ENCODE results near the gene PCDHB5.
A peak's percentile ranks its signal among the peaks of the same experiment; 100 is the strongest.
"Not testable (repeated sequence)": the region's sequence is repeated elsewhere in the genome, so short reads cannot be mapped to it uniquely, and the experiment has no call there.

Gene PCDHB5

GRCh38 chr5:141135030-141135717 is at the start of gene PCDHB5:
TSS of gene PCDHB5 (plus strand) at chr5:141135206. CDS start at chr5:141135435, 229 bp downstream.
- no peak for DNase-seq

- DNase-seq, result no peak
Measured at GRCh38 chr5:141094481-141095262, 40.3 kb upstream of the PCDHB5 start, which contains the start of gene PCDHB2. TSS of gene PCDHB2 (plus strand) at chr5:141094615. CDS start at chr5:141094791, 176 bp downstream.

DNA sequence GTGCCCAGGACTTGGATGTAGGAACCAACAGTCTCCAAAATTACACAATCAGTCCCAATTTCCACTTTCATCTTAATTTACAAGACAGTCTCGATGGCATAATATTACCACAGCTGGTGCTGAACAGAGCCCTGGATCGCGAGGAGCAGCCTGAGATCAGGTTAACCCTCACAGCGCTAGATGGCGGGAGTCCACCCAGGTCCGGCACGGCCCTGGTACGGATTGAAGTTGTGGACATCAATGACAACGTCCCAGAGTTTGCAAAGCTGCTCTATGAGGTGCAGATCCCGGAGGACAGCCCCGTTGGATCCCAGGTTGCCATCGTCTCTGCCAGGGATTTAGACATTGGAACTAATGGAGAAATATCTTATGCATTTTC is 39.8 kb upstream of the PCDHB5 start:
- DNase-seq, result no peak

DNA sequence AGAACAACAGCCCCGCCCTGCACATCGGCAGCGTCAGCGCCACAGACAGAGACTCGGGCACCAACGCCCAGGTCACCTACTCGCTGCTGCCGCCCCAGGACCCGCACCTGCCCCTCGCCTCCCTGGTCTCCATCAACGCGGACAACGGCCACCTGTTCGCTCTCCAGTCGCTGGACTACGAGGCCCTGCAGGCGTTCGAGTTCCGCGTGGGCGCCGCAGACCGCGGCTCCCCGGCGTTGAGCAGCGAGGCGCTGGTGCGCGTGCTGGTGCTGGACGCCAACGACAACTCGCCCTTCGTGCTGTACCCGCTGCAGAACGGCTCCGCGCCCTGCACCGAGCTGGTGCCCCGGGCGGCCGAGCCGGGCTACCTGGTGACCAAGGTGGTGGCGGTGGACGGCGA is 38.8 kb upstream of the PCDHB5 start:
- not testable (repeated sequence) for DNase-seq

- not testable (repeated sequence) for DNase-seq
Measured at GRCh38 chr5:141096586-141096985, 38.4 kb upstream of the PCDHB5 start.

DNA sequence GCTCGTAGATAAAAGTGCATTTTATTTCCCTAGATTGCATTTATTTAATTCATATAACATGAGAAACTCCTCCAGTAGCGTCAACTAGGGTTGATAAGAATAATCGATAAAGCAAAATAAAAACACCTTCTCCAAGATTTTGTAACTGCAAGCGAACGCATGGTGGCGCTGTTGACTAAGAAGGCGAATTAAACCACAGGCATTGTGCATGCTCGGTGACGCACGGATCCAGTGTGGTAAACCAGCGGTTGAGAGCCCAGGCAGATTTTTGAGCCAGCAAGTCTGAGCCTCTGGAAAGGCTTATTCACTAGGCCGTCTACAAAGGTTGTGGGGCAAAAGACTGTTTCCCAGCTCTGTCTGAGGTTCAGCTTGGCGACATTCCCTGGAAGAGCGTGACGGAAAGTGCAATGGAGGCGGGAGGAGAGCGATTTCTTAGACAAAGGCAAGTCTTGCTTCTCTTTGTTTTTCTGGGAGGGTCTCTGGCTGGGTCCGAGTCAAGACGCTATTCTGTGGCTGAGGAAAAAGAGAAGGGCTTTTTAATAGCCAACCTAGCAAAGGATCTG is 34.7 kb upstream of the PCDHB5 start, which contains the start of gene PCDHB3:
PCDHB3 (plus strand) TSS at position 231 of the 563 bp plus-strand sequence; CDS start at position 408, 177 bp downstream.
- peak in 1 of 2 donors; percentile 9 for DNase-seq

- no peak for DNase-seq
Measured at GRCh38 chr5:141101059-141101458, 33.9 kb upstream of the PCDHB5 start.

DNA sequence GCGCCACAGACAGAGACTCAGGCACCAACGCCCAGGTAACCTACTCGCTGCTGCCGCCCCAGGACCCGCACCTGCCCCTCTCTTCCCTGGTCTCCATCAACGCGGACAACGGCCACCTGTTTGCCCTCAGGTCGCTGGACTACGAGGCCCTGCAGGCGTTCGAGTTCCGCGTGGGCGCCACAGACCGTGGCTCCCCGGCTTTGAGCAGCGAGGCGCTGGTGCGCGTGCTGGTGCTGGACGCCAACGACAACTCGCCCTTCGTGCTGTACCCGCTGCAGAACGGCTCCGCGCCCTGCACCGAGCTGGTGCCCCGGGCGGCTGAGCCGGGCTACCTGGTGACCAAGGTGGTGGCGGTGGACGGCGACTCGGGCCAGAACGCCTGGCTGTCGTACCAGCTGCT is 32.9 kb upstream of the PCDHB5 start:
- DNase-seq, result not testable (repeated sequence)

- not testable (repeated sequence) for DNase-seq
Measured at GRCh38 chr5:141102471-141102870, 32.5 kb upstream of the PCDHB5 start.

DNA sequence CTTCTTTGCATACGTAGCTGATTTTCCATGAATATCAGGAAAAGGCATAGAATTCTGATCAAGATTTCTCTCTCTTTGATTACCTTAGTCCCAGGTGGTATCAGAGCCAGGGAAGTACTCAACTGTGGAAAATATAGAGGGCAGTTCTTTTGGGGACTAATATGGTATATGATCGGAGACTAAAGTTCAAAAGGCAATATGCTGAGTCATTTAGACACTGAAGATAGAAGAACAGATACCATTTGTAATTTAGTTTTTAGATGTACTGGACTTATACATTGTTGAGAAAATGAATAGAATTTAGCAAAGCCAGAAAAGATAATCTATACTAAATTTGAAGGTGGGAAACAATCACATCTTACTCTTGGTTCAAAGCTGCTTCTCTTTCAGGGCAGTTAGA is 29.7 kb upstream of the PCDHB5 start:
- DNase-seq, result no peak

DNA sequence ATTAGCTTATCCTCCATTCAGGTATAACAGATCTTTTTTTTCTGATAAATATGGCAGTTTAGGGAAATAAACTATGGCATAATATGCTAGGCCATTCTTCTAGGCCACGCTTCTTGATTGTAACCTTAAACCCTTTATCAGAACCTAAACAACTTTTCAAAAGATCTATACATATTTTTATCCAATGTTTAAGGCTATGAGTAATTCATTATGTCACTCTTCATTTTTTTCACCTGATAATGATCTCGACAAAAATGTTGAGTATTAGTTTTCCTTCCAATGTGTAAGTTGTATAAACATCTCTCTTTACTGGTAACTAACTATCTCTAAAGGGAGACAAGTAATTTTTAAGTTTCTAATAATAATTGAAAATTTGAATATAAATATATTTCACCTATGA is 15.8 kb upstream of the PCDHB5 start:
- no peak for DNase-seq

DNA sequence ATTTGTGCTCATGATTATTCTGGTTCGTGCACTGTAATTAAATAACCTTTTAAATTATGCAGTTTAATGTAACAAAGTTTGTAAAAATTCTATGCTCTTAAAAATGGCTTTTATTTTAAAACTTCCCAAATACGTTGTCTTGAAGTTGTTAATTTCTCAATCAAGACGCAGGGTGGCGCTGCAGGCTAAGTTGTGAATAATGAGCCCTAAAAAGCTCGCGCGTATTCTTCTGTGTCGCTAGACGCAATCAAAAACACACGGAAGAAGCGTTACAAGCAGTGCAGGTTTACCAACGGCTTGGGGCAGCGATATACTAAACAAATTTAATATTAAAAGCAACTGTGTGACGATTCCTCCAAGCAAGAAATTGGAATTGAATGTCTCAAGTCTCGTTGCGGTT is 13.4 kb upstream of the PCDHB5 start, which contains the start of gene PCDHB4:
PCDHB4 (plus strand) TSS at position 256 of the 400 bp plus-strand sequence. CDS start 181 bp downstream, outside the sequence.
- DNase-seq, result no peak

GRCh38 chr5:141121985-141122384 is 13.0 kb upstream of the PCDHB5 start:
- no peak for DNase-seq

DNA sequence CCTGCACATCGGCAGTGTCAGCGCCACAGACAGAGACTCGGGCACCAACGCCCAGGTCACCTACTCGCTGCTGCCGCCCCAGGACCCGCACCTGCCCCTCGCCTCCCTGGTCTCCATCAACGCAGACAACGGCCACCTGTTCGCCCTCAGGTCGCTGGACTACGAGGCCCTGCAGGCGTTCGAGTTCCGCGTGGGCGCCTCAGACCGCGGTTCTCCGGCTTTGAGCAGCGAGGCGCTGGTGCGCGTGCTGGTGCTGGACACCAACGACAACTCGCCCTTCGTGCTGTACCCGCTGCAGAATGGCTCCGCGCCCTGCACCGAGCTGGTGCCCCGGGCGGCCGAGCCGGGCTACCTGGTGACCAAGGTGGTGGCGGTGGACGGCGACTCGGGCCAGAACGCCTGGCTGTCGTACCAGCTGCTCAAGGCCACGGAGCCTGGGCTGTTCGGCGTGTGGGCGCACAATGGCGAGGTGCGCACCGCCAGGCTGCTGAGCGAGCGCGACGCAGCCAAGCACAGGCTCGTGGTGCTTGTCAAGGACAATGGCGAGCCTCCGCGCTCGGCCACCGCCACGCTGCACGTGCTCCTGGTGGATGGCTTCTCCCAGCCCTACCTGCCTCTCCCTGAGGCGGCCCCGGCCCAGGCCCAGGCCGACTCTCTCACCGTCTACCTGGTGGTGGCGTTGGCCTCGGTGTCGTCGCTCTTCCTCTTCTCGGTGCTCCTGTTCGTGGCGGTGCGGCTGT is 11.4 kb upstream of the PCDHB5 start:
- DNase-seq, result not testable (repeated sequence)

GRCh38 chr5:141127305-141127704 is 7.7 kb upstream of the PCDHB5 start:
- no peak for DNase-seq

DNA sequence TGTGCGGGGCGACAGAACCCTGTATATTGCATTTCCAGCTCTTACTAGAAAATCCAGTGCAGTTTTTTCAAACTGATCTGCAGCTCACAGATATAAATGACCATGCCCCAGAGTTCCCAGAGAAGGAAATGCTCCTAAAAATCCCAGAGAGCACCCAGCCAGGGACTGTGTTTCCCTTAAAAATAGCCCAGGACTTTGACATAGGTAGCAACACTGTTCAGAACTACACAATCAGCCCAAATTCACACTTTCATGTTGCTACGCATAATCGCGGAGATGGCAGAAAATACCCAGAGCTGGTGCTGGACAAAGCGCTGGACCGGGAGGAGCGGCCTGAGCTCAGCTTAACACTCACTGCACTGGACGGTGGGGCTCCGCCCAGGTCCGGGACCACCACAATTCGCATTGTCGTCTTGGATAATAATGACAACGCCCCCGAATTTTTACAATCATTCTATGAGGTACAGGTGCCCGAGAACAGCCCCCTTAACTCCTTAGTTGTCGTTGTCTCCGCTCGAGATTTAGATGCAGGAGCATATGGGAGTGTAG is 786 bp downstream of the PCDHB5 start:
- no peak for DNase-seq

GRCh38 chr5:141137346-141137745 is 2.3 kb downstream of the PCDHB5 start:
- DNase-seq, result not testable (repeated sequence)

- DNase-seq, result no peak
Measured at GRCh38 chr5:141149812-141150211, 14.8 kb downstream of the PCDHB5 start, which contains the start of gene PCDHB6. TSS of gene PCDHB6 (plus strand) at chr5:141150057. CDS start at chr5:141150258, 201 bp downstream.

- DNase-seq, result no peak
Measured at GRCh38 chr5:141150224-141150992, 15.4 kb downstream of the PCDHB5 start.

- no peak for DNase-seq
Measured at GRCh38 chr5:141150993-141151325, 16.0 kb downstream of the PCDHB5 start.

- DNase-seq, result not testable (repeated sequence)
Measured at GRCh38 chr5:141151632-141152031, 16.6 kb downstream of the PCDHB5 start.

DNA sequence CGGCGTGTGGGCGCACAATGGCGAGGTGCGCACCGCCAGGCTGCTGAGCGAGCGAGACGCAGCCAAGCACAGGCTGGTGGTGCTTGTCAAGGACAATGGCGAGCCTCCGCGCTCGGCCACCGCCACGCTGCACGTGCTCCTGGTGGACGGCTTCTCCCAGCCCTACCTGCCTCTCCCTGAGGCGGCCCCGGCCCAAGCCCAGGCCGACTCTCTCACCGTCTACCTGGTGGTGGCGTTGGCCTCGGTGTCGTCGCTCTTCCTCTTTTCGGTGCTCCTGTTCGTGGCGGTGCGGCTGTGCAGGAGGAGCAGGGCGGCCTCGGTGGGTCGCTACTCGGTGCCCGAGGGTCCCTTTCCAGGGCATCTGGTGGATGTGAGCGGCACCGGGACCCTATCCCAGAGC is 17.1 kb downstream of the PCDHB5 start:
- DNase-seq, result not testable (repeated sequence)

Data from CD4-positive, alpha-beta T cell treated with Interleukin-4 for 1 hour (primary cell).